Lower leg skin (tissue), 4 donors: Measurements from ENCODE around the gene ZNHIT2. TPM values are rescaled to one million over a fixed set of nuclear protein-coding genes. Genes with fewer than 3 reads are reported as not detected.

ENCODE experiments used
- DNase-seq, 2 donors: peaks; one replicate each; pipeline ENCODE4 v3.0.0-alpha.2; 2019; ENCODE audit warnings: low spot score in 2 of 2
- H3K4me3 ChIP-seq: fragments of 200-600 bp; sonication (generic); 2 replicates; pipeline ENCODE4 v1.5.1; 2017; ENCODE audit warnings: mild to moderate bottlenecking, low read depth; ENCODE audit not compliant: poor library complexity, severe bottlenecking
- POLR2A ChIP-seq, 2 donors: fragments of 450-650 bp; IDR thresholded peaks; one replicate each; pipeline ENCODE4 v1.6.1; 2016 to 2017; ENCODE audit warnings: antibody characterized with exemption in 2 of 2, mild to moderate bottlenecking in 1 of 2, moderate library complexity in 1 of 2
- WGBS, 2 donors: methylation state at CpG; one replicate each; pipeline ENCODE4 v1.1.5; 2018; 5-methylcytosine and 5-hydroxymethylcytosine counted together
- intact Hi-C: fragments of 100-400 bp; cut with DNase I; formaldehyde crosslinking; loops from one replicate; pipeline ENCODE4 v1.15.0; 2023; ENCODE audit warnings: low total_unique reads
- microRNA-seq, 2 donors: library from miRNA; unstranded; fragments of <30 nt; microRNA quantifications; one replicate each; pipeline ENCODE4, GENCODE V29; 2016; ENCODE audit warnings: borderline replicate concordance in 2 of 2, borderline number of aligned reads in 1 of 2
- total RNA-seq, 4 donors: library from RNA; depleted of rRNA; stranded (reverse); fragments of >200 nt; gene quantifications; one replicate each; pipeline ENCODE4 v1.1.0, GENCODE V29; 2016
- TF ChIP-seq, protein P1 (sequence below), 3 donors: fragments of 450-650 bp; IDR thresholded peaks; one replicate each; pipeline ENCODE4 v1.5.1; 2016; ENCODE audit warnings: antibody characterized with exemption in 3 of 3, mild to moderate bottlenecking in 3 of 3, moderate library complexity in 2 of 3

ZNHIT2 gene
- total RNA-seq, 4 donors from 2014 or later: 10.7 to 24.9 (median 17.7) TPM

DNA sequence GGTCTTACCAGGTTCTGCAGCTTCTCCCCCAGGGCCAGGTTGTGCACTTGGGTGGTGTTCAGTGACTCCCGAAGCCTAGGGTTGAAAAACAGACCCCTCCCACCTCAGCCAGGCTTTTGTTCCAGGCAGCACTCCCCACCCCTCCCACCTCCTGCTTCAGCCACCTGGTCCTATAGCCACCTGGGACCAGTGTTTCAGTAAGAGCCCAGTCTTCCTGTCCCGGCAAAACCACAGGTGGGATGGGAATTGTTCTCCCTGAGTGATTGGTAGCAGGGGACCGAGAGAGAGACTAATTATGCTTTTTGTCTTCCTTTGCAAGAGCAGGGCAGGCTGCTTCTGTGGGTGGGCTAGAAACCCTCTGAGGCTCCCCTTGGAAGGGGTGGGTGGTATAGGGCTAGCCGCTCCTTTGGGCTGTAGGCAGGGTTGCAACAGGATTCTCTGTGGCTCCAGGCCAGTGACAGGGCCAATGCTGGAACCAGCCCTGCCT is 50.7 kb downstream of the ZNHIT2 start:
- no peak for DNase-seq
- no peak overlapping the region for H3K4me3 ChIP-seq
- intact Hi-C loops: no loop called here
- 69 to 83% methylated on average over 4 of the region's 4 CpGs for WGBS, 2 donors
- TF ChIP-seq, protein P1, sequence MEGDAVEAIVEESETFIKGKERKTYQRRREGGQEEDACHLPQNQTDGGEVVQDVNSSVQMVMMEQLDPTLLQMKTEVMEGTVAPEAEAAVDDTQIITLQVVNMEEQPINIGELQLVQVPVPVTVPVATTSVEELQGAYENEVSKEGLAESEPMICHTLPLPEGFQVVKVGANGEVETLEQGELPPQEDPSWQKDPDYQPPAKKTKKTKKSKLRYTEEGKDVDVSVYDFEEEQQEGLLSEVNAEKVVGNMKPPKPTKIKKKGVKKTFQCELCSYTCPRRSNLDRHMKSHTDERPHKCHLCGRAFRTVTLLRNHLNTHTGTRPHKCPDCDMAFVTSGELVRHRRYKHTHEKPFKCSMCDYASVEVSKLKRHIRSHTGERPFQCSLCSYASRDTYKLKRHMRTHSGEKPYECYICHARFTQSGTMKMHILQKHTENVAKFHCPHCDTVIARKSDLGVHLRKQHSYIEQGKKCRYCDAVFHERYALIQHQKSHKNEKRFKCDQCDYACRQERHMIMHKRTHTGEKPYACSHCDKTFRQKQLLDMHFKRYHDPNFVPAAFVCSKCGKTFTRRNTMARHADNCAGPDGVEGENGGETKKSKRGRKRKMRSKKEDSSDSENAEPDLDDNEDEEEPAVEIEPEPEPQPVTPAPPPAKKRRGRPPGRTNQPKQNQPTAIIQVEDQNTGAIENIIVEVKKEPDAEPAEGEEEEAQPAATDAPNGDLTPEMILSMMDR (IDR thresholded peaks at IDR 0.05): no peak
- TF ChIP-seq POLR2A (IDR thresholded peaks at IDR 0.05): no peak

Small RNAs within 50 kb of the gene (microRNA-seq; reads per million reads assigned to microRNA genes)
- gene MIR6751: 0.68 to 1.1 reads per million in 2 donors

Other genes with a start within 250 kb of the ZNHIT2 start
- 10 to 100 TPM; 81.0 to 98.9 (median 90.5) TPM for gene EHD1, start 239.1 kb downstream of the ZNHIT2 start, total RNA-seq
- gene ATG2A, start 200.5 kb downstream of the ZNHIT2 start, total RNA-seq: 100 to 1,000 TPM in 1 of 4 donors, 10 to 100 TPM in 3; 73.8 to 118 (median 91.2) TPM
- gene PPP2R5B, start 193.0 kb downstream of the ZNHIT2 start, total RNA-seq: 10 to 100 TPM; 21.8 to 43.6 (median 34.0) TPM
- not detected for gene GPHA2, start 181.8 kb downstream of the ZNHIT2 start, total RNA-seq
- gene MAJIN, start 145.6 kb downstream of the ZNHIT2 start, total RNA-seq: not detected
- under 1 TPM in 2 of 4 donors, not detected in 2; 0.15 to 0.62 TPM for gene BATF2, start 120.7 kb downstream of the ZNHIT2 start, total RNA-seq
- gene ARL2, start 103.5 kb downstream of the ZNHIT2 start, total RNA-seq: 100 to 1,000 TPM; 101 to 260 (median 110) TPM
- 10 to 100 TPM; 16.9 to 48.0 (median 22.7) TPM for gene SNX15, start 90.3 kb downstream of the ZNHIT2 start, total RNA-seq
- 10 to 100 TPM; 11.6 to 15.1 (median 12.9) TPM for gene SAC3D1, start 76.5 kb downstream of the ZNHIT2 start, total RNA-seq
- 10 to 100 TPM in 2 of 4 donors, 1 to 10 TPM in 2; 1.5 to 11.9 (median 9.7) TPM for gene NAALADL1, start 59.1 kb downstream of the ZNHIT2 start, total RNA-seq
- gene CDCA5, start 33.7 kb downstream of the ZNHIT2 start, total RNA-seq: 1 to 10 TPM; 1.0 to 2.4 (median 1.7) TPM
- 10 to 100 TPM; 45.8 to 72.3 (median 54.8) TPM for gene ZFPL1, start 33.5 kb downstream of the ZNHIT2 start, total RNA-seq
- gene VPS51, start 21.5 kb downstream of the ZNHIT2 start, total RNA-seq: 100 to 1,000 TPM; 373 to 932 (median 648) TPM
- gene TM7SF2, start 5.8 kb downstream of the ZNHIT2 start, total RNA-seq: 100 to 1,000 TPM; 118 to 374 (median 160) TPM
- gene FAU, start 4.4 kb upstream of the ZNHIT2 start, total RNA-seq: 1,000 to 10,000 TPM in 2 of 4 donors, 100 to 1,000 TPM in 2; 574 to 1,562 (median 887) TPM
- 100 to 1,000 TPM in 1 of 4 donors, 10 to 100 TPM in 3; 61.0 to 107 (median 82.4) TPM for gene MRPL49, start 4.6 kb upstream of the ZNHIT2 start, total RNA-seq
- gene SYVN1, start 16.8 kb upstream of the ZNHIT2 start, total RNA-seq: 10 to 100 TPM; 21.9 to 60.3 (median 47.8) TPM
- gene SPDYC, start 52.5 kb upstream of the ZNHIT2 start, total RNA-seq: not detected
- 100 to 1,000 TPM; 284 to 464 (median 363) TPM for gene CAPN1, start 64.2 kb upstream of the ZNHIT2 start, total RNA-seq
- gene POLA2, start 144.3 kb upstream of the ZNHIT2 start, total RNA-seq: 10 to 100 TPM in 1 of 4 donors, 1 to 10 TPM in 3; 6.7 to 11.2 (median 7.6) TPM
- 1 to 10 TPM in 3 of 4 donors, not detected in 1; 2.5 to 4.2 (median 3.4) TPM for gene CDC42EP2, start 197.2 kb upstream of the ZNHIT2 start, total RNA-seq
- 10 to 100 TPM; 20.6 to 36.4 (median 26.1) TPM for gene DPF2, start 216.2 kb upstream of the ZNHIT2 start, total RNA-seq
- under 1 TPM in 3 of 4 donors, not detected in 1; 0.19 to 0.26 (median 0.20) TPM for gene TIGD3, start 237.1 kb upstream of the ZNHIT2 start, total RNA-seq